Stimulated activated CD4-positive, alpha-beta T cell treated with anti-CD3 and anti-CD28 coated beads, TNF-alpha, amount 100 ng/mL, for 1 hour (primary cell): ENCODE measurements around the gene ZNF536.

Source experiments
- DNase-seq, 3 donors: peaks; one replicate each; pipeline ENCODE4 v3.0.0-alpha.2; 2020; ENCODE audit warnings: low read depth in 3 of 3, low spot score in 1 of 3

ZNF536 gene

GRCh38 chr19:30598688-30599087 is 226.5 kb downstream of the ZNF536 start:
- no peak for DNase-seq

- no peak for DNase-seq
Observed at GRCh38 chr19:30602661-30603350, 230.6 kb downstream of the ZNF536 start.

- no peak for DNase-seq
Observed at GRCh38 chr19:30604657-30605056, 232.5 kb downstream of the ZNF536 start.

- DNase-seq: no peak
Observed at GRCh38 chr19:30605333-30605732, 233.1 kb downstream of the ZNF536 start.

GRCh38 chr19:30606114-30607050 is 234.2 kb downstream of the ZNF536 start:
- DNase-seq: no peak
